ENCODE measurements around the gene SNRNP48. TPM values are rescaled to one million over a fixed set of nuclear protein-coding genes. Genes with fewer than 3 reads are reported as not detected.
A peak's percentile ranks its signal among the peaks of the same experiment; 100 is the strongest.

Gene SNRNP48
- total RNA-seq, 1 donor from 2014 or later: 13.1 TPM

DNA sequence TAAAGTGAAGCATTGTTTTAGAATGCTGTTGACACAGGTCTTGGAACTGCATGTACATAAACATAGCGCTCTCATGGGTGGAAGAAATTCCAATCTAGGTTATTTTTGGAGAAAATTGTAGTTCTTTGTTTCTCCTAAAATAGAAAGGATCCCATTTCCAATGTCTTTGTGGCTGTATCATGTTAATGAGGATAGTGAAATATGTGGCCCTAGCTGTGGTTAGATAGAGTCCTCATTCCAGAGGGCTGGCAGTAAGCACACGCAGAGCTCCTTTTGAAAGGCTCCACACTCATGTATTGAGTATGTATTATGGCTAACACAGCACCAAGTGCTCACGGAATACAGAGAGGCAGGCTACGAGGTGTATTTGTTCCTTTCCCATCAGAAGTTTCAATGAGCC lies 60.9 kb downstream of the SNRNP48 start:
- Histone ChIP-seq H3K4me2 (ENCODE audit: low read length) (no peak overlapping the region), H3K27ac (ENCODE audit: low read depth, low read length) (no peak overlapping the region), H3K9ac (ENCODE audit: low read length) (no peak overlapping the region), H3K4me3 (ENCODE audit: insufficient read depth, low read depth, low read length) (no peak overlapping the region), H3K79me2 (ENCODE audit: insufficient read depth, low read length) (no peaks in the 10 kb centered on the region), H3K36me3 (ENCODE audit: insufficient read depth, low read length) (no peaks in the 10 kb centered on the region), H2AFZ (ENCODE audit: low read depth, low read length) (no peak overlapping the region), H3K9me3 (ENCODE audit: insufficient read depth, low read depth, low read length) (no peaks in the 10 kb centered on the region), H3K4me1 (ENCODE audit: insufficient read depth, low read length) (peaks cover 2% of the 10 kb centered on the region), H3K27me3 (ENCODE audit: insufficient read depth, low read length) (no peaks in the 10 kb centered on the region), H4K20me1 (ENCODE audit: insufficient read depth, low read length) (no peaks in the 10 kb centered on the region)
- Mint-ChIP-seq H3K36me3 (ENCODE audit: low read depth, unreplicated experiment) (no peaks in the 10 kb centered on the region), H3K27ac (ENCODE audit: unreplicated experiment) (peak overlapping the region; percentile 27), H3K4me1 (ENCODE audit: low read depth, unreplicated experiment) (peaks cover 17% of the 10 kb centered on the region), H3K9me3 (ENCODE audit: unreplicated experiment) (peaks cover 3% of the 10 kb centered on the region), H3K4me3 (ENCODE audit: unreplicated experiment) (no peak overlapping the region), H3K27me3 (ENCODE audit: low read depth, unreplicated experiment) (peaks cover 7% of the 10 kb centered on the region)
- DNase-seq (ENCODE audit: low read depth) (peak; percentile 55), FAIRE-seq (no peak)
- TF ChIP-seq, protein P1, sequence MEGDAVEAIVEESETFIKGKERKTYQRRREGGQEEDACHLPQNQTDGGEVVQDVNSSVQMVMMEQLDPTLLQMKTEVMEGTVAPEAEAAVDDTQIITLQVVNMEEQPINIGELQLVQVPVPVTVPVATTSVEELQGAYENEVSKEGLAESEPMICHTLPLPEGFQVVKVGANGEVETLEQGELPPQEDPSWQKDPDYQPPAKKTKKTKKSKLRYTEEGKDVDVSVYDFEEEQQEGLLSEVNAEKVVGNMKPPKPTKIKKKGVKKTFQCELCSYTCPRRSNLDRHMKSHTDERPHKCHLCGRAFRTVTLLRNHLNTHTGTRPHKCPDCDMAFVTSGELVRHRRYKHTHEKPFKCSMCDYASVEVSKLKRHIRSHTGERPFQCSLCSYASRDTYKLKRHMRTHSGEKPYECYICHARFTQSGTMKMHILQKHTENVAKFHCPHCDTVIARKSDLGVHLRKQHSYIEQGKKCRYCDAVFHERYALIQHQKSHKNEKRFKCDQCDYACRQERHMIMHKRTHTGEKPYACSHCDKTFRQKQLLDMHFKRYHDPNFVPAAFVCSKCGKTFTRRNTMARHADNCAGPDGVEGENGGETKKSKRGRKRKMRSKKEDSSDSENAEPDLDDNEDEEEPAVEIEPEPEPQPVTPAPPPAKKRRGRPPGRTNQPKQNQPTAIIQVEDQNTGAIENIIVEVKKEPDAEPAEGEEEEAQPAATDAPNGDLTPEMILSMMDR (IDR thresholded peaks at IDR 0.05; ENCODE audit: insufficient read depth, low read depth, low read length): no peak
- TF ChIP-seq EZH2 (IDR thresholded peaks at IDR 0.05; ENCODE audit: insufficient read depth, low read length): no peak

DNA sequence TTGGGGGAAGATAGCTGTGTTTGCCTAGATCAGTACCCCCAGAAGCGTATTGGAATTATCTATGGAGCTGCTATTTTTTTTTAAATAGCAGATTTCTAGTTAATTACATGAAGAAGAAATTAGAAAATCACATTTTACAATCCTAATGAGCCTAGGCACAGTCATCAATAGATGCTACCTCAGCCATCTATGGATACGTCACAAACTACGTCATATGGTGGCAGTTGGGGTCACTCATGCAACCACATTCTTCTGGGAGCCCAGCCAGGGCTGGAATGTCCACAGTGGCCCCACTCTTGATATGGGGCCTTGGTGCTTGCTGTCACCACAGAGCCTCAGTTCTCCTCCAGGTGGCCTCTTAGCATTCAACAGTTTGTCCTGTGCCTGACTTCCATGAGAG lies 63.0 kb downstream of the SNRNP48 start:
- Histone ChIP-seq H3K36me3 (ENCODE audit: insufficient read depth, low read length) (no peaks in the 10 kb centered on the region), H3K9ac (ENCODE audit: low read length) (no peak overlapping the region), H3K4me3 (ENCODE audit: insufficient read depth, low read depth, low read length) (no peak overlapping the region), H3K4me1 (ENCODE audit: insufficient read depth, low read length) (no peaks in the 10 kb centered on the region), H4K20me1 (ENCODE audit: insufficient read depth, low read length) (no peaks in the 10 kb centered on the region), H3K27ac (ENCODE audit: low read depth, low read length) (no peak overlapping the region), H3K4me2 (ENCODE audit: low read length) (no peak overlapping the region), H2AFZ (ENCODE audit: low read depth, low read length) (no peak overlapping the region), H3K9me3 (ENCODE audit: insufficient read depth, low read depth, low read length) (no peaks in the 10 kb centered on the region), H3K27me3 (ENCODE audit: insufficient read depth, low read length) (no peaks in the 10 kb centered on the region), H3K79me2 (ENCODE audit: insufficient read depth, low read length) (no peaks in the 10 kb centered on the region)
- TF ChIP-seq, protein P1 (IDR thresholded peaks at IDR 0.05; ENCODE audit: insufficient read depth, low read depth, low read length): no peak
- no peak for TF ChIP-seq EZH2 (IDR thresholded peaks at IDR 0.05; ENCODE audit: insufficient read depth, low read length)
- FAIRE-seq: no peak
- Mint-ChIP-seq H3K9me3 (ENCODE audit: unreplicated experiment) (peaks cover 3% of the 10 kb centered on the region), H3K27me3 (ENCODE audit: low read depth, unreplicated experiment) (peaks cover 20% of the 10 kb centered on the region), H3K4me3 (ENCODE audit: unreplicated experiment) (no peak overlapping the region), H3K27ac (ENCODE audit: unreplicated experiment) (no peak overlapping the region), H3K4me1 (ENCODE audit: low read depth, unreplicated experiment) (peaks cover 6% of the 10 kb centered on the region), H3K36me3 (ENCODE audit: low read depth, unreplicated experiment) (no peaks in the 10 kb centered on the region)
- DNase-seq (ENCODE audit: low read depth): no peak

DNA sequence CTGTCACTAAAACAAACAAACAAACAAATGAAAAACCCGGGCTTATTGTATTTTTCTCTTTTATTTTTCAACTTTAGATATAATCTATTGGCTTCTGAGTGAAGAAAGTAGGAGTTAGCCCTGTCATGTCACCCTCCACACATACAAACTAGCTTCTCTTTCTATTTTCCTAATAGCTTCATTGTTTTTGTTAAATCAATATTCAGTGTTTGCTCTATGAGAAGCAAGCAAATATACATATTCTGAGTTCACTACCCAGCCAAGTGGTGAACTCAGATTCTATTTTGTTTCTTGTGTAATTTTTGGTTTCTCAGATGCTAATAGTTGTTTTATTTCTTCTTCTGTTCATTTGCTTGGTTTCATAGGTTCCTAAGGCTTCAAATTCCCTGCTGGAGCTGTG lies 66.4 kb downstream of the SNRNP48 start:
- TF ChIP-seq, protein P1 (IDR thresholded peaks at IDR 0.05; ENCODE audit: insufficient read depth, low read depth, low read length): no peak
- TF ChIP-seq EZH2 (IDR thresholded peaks at IDR 0.05; ENCODE audit: insufficient read depth, low read length): no peak
- FAIRE-seq: no peak
- Mint-ChIP-seq H3K4me1 (ENCODE audit: low read depth, unreplicated experiment) (no peaks in the 10 kb centered on the region), H3K36me3 (ENCODE audit: low read depth, unreplicated experiment) (no peaks in the 10 kb centered on the region), H3K27ac (ENCODE audit: unreplicated experiment) (no peak overlapping the region), H3K4me3 (ENCODE audit: unreplicated experiment) (no peak overlapping the region), H3K9me3 (ENCODE audit: unreplicated experiment) (peaks cover 5% of the 10 kb centered on the region), H3K27me3 (ENCODE audit: low read depth, unreplicated experiment) (peaks cover 32% of the 10 kb centered on the region)
- no peaks in the 10 kb centered on the region for H3K4me1 ChIP-seq (ENCODE audit: insufficient read depth, low read length)
- no peak overlapping the region for H3K27ac ChIP-seq (ENCODE audit: low read depth, low read length)
- no peaks in the 10 kb centered on the region for H4K20me1 ChIP-seq (ENCODE audit: insufficient read depth, low read length)
- no peaks in the 10 kb centered on the region for H3K36me3 ChIP-seq (ENCODE audit: insufficient read depth, low read length)
- H3K9me3 ChIP-seq (ENCODE audit: insufficient read depth, low read depth, low read length): no peaks in the 10 kb centered on the region
- H3K79me2 ChIP-seq (ENCODE audit: insufficient read depth, low read length): no peaks in the 10 kb centered on the region
- no peaks in the 10 kb centered on the region for H3K27me3 ChIP-seq (ENCODE audit: insufficient read depth, low read length)
- no peak overlapping the region for H2AFZ ChIP-seq (ENCODE audit: low read depth, low read length)
- no peak overlapping the region for H3K4me3 ChIP-seq (ENCODE audit: insufficient read depth, low read depth, low read length)
- H3K9ac ChIP-seq (ENCODE audit: low read length): no peak overlapping the region
- H3K4me2 ChIP-seq (ENCODE audit: low read length): no peak overlapping the region
- DNase-seq (ENCODE audit: low read depth): no peak
